ENCODE results near the gene IFI27. TPM values are rescaled to one million over a fixed set of nuclear protein-coding genes. Genes with fewer than 3 reads are reported as not detected.

IFI27 gene
- total and polyA plus RNA-seq, 2 of the 4 experiments (the other 2 are of a cell fraction), result under 0.01 to 0.60 TPM

- H2BK5ac ChIP-seq (ENCODE audit: low read depth, low read length, poor library complexity, severe bottlenecking), result no peak overlapping the region
- no peak for ATAC-seq (ENCODE audit: low read depth)
- no peak overlapping the region for H3K23ac ChIP-seq (ENCODE audit: low read depth, low read length)
- peaks cover 17% of the 10 kb centered on the region for H3K27me3 ChIP-seq (ENCODE audit: control insufficient read depth, insufficient read depth, low read length)
- H3K4ac ChIP-seq (ENCODE audit: low read depth, low read length), result no peak overlapping the region
- ChIA-PET CTCF (no interaction called here), POLR2A (ENCODE audit: unreplicated experiment) (no interaction called here)
- BruUV-seq (replicated peaks), result no TSS peak
- H2AK5ac ChIP-seq (ENCODE audit: low read depth, low read length), result no peak overlapping the region
- no peak overlapping the region for H3K9ac ChIP-seq (ENCODE audit: low read depth, low read length)
- H3K27ac ChIP-seq (ENCODE audit: insufficient read depth, low read length), result no peak overlapping the region
- no peak overlapping the region for H4K8ac ChIP-seq (ENCODE audit: low read depth in 2 of 2, low read length in 2 of 2)
- H4K20me1 ChIP-seq (ENCODE audit: insufficient read depth, low read length), result no peaks in the 10 kb centered on the region
- TF ChIP-seq MAFK (IDR thresholded peaks at IDR 0.05; ENCODE audit: low read depth, low read length) (no peak), MXI1 (IDR thresholded peaks at IDR 0.05; ENCODE audit: borderline replicate concordance, low read depth, low read length) (no peak), BHLHE40 (IDR thresholded peaks at IDR 0.05; ENCODE audit: low read depth, low read length) (no peak), SMC3 (IDR thresholded peaks at IDR 0.05; ENCODE audit: low read depth, low read length) (no peak), NFE2L2 (IDR thresholded peaks at IDR 0.05; ENCODE audit: low read depth, low read length) (no peak), CTCF (conservative IDR thresholded peaks at IDR 0.05; ENCODE audit: low read depth, low read length) (no peak), FOS (IDR thresholded peaks at IDR 0.05; ENCODE audit: low read depth, low read length) (no peak)
- dilution Hi-C loops (cut with HindIII; ENCODE audit: low sequenced_read_pairs, unreplicated experiment), result no loop called here
- H3K4me2 ChIP-seq (ENCODE audit: low read depth, low read length), result no peak overlapping the region
- H3K56ac ChIP-seq (ENCODE audit: extremely low read depth, insufficient read depth, low read length), result no peak overlapping the region
- no peaks in the 10 kb centered on the region for H3K79me1 ChIP-seq (ENCODE audit: low read depth in 1 of 2, low read length in 2 of 2)
- WGBS, 2 experiments (ENCODE audit: extremely low coverage in 2 of 2, insufficient read length in 1 of 2), result 63% methylated on average over 2 of the region's 5 CpGs; no CpG with 5 or more reads in 1 of the 2 experiments
- no peak overlapping the region for H2AK9ac ChIP-seq (replicated peaks; ENCODE audit: low read depth, low read length, poor library complexity)
- no peak overlapping the region for H2BK20ac ChIP-seq (ENCODE audit: low read depth, low read length)
- H2BK15ac ChIP-seq (ENCODE audit: low read depth, low read length), result no peak overlapping the region
- H2BK120ac ChIP-seq (ENCODE audit: low read depth, low read length), result no peak overlapping the region
- H3K4me1 ChIP-seq (ENCODE audit: control insufficient read depth, insufficient read depth, low read length), result no peaks in the 10 kb centered on the region
- no peaks in the 10 kb centered on the region for H3K9me1 ChIP-seq (ENCODE audit: insufficient read depth, low read length)
- no peak overlapping the region for H4K5ac ChIP-seq (ENCODE audit: low read depth, low read length)
- no peak overlapping the region for H3K4me3 ChIP-seq (ENCODE audit: insufficient read depth, low read depth, low read length)
- intact Hi-C loops (cut with micrococcal nuclease), result loop anchor here (5.0 kb wide), 1 partner anchor 482 kb away; no protein-coding TSS in a partner anchor
- H3K36me3 ChIP-seq (ENCODE audit: control insufficient read depth, insufficient read depth, low read length), result no peaks in the 10 kb centered on the region
- no peak overlapping the region for H2AFZ ChIP-seq (replicated peaks; ENCODE audit: low read length, poor library complexity)
- no peak for DNase-seq
- H3K18ac ChIP-seq (ENCODE audit: low read depth, low read length), result no peak overlapping the region
- in situ Hi-C loops (cut with MboI; ENCODE audit: low sequenced_read_pairs), result loop anchor here (5.0 to 10.0 kb wide), 2 partner anchors 102 to 194 kb away; no protein-coding TSS in a partner anchor
- no peak overlapping the region for H4K91ac ChIP-seq (ENCODE audit: insufficient read depth, low read depth, low read length)
- H3K14ac ChIP-seq (replicated peaks; ENCODE audit: low read depth, low read length), result no peak overlapping the region
- peaks cover 2% of the 10 kb centered on the region; the same call in 1 of the 2 replicates for H3K9me3 ChIP-seq (ENCODE audit: control insufficient read depth, insufficient read depth, low read length)
Observed at GRCh38 chr14:94139006-94139405, 28.5 kb downstream of the IFI27 start.

Measured in IMR-90 (cell line).